ENCODE measurements around the gene ZNF141.
"Not testable (repeated sequence)": the region's sequence is repeated elsewhere in the genome, so short reads cannot be mapped to it uniquely, and the experiment has no call there.

The ZNF141 gene

DNA sequence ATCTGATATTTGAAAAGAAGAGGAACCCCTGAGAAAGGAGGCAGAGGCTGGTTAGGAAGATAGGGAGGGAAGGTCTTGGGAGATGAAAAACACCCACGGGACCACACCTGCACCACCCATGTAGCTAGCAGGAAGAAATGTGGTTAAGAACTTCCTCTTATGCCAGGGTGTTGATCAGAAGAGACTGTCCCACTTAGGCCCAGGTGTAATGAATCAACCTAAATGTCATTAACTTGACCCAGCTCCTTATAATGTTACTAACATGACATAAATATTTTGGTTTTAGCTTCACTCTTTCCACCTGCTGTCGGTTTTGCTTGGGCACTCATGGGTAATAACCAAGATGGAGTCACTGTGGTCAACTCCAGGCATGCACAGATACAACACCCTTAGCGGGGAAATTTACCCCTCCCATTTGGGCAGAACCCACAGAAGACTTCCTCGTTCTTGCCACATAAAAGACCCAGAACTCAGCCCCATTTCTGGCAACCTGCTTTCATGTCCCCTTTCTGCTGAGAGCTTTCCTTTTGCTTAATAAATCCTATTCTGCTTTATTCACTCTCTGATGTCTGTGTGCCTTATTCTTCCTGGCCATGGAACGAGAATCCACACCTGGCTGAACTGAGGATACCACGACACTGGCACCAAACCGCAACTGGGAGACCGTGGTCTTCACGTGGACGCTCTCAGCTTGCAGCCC is 46.8 kb downstream of the ZNF141 start:
- DNase-seq (ENCODE audit: low read depth in 1 of 2, low spot score in 1 of 2): no peak

DNA sequence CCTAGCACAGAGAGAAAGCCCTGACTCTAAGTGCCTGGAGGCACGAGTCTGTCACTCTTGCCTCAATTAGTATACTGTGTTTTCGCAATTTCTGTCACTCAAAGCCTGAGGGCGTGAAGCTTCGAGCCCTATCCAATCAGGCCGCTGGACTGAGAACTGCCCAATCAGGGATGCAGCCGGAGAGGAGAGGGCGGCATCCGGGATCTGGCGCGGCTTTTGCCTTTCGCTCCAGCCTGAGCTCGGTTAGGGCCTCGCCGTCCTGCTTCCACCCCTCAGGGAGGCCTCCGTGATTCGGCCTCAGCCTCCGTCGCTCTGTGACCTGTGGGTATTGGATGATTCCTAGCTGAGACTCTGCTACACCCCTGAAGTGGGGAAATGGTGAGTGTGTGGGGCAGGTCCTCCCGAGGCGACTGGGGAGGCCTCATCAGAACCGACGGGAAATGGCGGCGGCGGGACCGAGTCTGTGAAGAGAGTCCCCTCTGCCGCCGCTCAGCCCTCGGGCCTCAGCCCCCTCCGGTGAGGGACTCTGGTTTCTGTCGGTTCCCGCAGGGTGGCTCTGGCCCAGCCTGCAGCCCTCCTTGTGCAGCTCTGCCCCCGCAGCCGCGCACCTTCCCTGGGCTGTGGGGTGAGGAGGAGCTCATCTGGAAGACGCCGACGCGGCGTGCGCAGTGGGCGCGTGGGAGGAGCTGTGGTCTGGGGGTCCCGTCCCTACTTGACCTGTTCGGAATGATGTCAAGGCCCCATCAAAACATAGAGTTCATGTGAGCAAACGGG is 48.5 kb downstream of the ZNF141 start:
- no peak for DNase-seq (ENCODE audit: low read depth in 1 of 2, low spot score in 1 of 2)

DNA sequence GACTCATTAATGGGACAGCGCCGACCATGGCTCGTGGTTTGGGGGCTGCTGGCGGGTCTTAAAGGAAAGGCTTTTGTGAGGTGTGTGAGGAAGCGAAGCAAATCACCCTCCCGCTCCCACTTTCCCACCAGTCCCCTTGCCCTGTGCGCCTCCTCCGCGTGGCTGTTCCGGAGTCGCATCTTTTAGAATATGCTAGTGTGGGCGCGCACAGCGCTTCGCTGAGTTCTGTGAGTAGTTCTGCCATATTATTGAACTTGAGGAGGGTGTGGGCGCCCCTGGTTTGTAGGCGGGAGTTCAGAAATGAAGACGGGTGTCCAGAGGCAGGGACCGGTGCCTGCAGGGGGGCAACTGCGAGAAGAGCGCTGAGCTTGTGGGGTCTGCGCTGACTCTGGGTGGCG is 49.1 kb downstream of the ZNF141 start:
- DNase-seq (ENCODE audit: low read depth in 1 of 2, low spot score in 1 of 2): no peak

DNA sequence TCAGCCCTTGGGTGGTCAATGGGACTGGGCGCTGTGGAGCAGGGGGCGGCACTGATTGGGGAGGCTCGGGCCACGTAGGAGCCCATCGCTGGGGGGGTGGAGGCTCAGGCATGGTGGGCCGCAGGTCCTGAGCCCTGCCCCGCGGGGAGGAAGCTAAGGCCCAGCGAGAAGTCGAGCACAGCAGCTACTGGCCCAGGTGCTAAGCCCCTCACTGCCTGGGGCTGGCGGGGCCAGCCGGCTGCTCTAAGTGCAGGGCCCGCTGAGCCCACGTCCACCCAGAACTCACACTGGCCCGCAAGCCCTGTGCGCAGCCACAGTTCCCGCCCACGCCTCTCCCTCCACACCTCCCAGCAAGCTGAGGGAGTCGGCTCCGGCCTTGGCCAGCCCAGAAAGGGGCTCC is 66.4 kb downstream of the ZNF141 start:
- DNase-seq (ENCODE audit: low read depth in 1 of 2, low spot score in 1 of 2): no peak

DNA sequence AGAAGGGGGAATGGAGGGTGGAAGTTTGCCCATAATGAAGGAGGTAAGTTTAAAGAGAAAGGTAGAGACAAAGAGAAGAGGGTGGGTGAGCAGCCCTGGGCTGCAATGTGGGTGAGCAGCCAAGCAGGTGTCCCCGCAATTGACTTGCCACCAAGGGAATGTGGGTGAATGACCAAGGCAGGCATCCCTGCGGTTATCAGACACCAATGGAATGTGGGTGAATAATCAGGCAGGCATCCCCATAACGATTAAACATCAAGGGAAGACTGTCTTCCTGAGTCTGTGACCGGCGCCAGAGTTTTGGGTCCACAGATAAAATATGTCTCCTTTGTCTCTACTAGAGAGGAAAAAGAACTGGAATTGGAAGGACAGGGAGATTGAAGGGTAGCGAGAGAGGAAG is 70.7 kb downstream of the ZNF141 start:
- DNase-seq (ENCODE audit: low read depth in 1 of 2, low spot score in 1 of 2): not testable (repeated sequence)

DNA sequence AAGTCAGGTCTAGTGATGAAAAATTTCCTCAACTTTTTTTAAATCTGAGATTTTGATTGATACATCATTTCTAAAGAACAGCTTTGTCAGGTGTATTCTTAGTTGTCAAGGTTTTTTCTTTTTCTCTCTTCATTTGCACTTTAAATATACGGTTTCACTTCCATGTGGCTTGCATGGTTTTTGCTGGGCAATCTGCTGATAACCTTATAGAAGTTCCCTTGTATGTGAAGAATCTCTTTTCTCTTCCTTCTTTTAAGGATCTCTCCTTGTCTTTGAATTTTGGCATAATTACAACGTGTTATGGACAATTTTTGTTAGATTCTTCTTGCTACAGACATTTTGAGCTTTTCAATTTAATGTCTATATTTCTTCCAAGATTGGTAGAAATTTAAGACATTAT is 85.0 kb downstream of the ZNF141 start:
- DNase-seq (ENCODE audit: low read depth in 1 of 2, low spot score in 1 of 2): no peak

Data from stimulated activated CD4-positive, alpha-beta T cell treated with anti-CD3 and anti-CD28 coated beads, Interleukin-15, amount 100 ng/mL, for 1 hour (primary cell).